GM21360 (cell line): ENCODE results near the gene SDC4.
"Not testable (repeated sequence)": the region's sequence is repeated elsewhere in the genome, so short reads cannot be mapped to it uniquely, and the experiment has no call there.

Experiments used
- ATAC-seq: cut with Tn5 transposase; IDR thresholded peaks from one replicate; pipeline ENCODE4 v1.9.1; 2021; ENCODE audit warnings: mild to moderate bottlenecking, moderate library complexity; ENCODE audit not compliant: unreplicated experiment

Gene SDC4

DNA sequence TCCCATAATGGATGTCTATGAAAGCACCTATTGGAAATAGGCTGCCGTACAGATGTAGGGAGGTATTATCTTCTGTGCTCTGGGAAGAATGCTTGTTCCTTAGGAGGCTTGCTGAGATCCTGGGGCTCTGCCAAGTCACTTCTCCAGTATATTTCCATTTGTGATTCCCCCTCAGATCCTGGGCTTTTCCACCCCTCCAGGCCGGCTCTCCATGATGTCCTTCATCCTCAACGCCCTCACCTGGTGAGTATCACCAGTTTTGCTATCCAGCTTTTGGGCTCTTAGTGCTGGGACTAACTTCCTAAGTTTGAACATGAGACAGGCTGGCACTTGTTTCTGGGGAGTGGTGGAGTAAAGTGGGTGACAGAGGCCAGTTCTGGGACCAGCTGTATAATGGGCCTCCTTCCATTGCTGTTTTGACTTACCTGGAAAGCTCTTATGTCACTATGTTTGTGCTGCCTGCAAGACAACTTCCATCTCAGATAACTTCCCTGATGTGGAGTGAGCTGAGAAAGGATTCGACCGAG lies 17.3 kb upstream of the SDC4 start:
- ATAC-seq = no peak

GRCh38 chr20:45363611-45364492 lies 15.6 kb upstream of the SDC4 start:
- no peak for ATAC-seq

GRCh38 chr20:45362804-45363610 lies 14.8 kb upstream of the SDC4 start, which contains the start of gene SYS1:
SYS1 (plus strand) TSS chr20:45363156; CDS start chr20:45363532, 376 bp downstream.
- peak; percentile 79 for ATAC-seq

GRCh38 chr20:45361793-45362192 lies 13.6 kb upstream of the SDC4 start:
- ATAC-seq = no peak

GRCh38 chr20:45359406-45360148 lies 11.4 kb upstream of the SDC4 start:
- ATAC-seq = no peak

DNA sequence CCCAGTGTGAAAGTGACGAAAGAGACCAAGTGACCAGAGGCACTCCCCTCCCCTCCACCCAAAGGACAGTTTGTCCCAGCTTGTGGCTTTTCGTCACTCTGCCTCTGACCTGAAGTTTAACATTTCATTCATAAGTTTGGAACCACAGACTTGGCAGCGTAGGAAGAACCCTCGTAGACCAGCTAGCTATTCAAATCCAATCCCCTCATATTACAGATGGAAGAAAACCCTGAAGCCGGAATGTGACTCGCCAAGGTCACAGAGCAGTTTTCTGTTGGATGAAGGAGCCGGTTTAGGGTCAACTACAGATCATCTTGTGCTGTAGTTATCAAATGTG lies 10.8 kb upstream of the SDC4 start:
- ATAC-seq = no peak

GRCh38 chr20:45358282-45359068 lies 10.3 kb upstream of the SDC4 start:
- ATAC-seq = no peak

DNA sequence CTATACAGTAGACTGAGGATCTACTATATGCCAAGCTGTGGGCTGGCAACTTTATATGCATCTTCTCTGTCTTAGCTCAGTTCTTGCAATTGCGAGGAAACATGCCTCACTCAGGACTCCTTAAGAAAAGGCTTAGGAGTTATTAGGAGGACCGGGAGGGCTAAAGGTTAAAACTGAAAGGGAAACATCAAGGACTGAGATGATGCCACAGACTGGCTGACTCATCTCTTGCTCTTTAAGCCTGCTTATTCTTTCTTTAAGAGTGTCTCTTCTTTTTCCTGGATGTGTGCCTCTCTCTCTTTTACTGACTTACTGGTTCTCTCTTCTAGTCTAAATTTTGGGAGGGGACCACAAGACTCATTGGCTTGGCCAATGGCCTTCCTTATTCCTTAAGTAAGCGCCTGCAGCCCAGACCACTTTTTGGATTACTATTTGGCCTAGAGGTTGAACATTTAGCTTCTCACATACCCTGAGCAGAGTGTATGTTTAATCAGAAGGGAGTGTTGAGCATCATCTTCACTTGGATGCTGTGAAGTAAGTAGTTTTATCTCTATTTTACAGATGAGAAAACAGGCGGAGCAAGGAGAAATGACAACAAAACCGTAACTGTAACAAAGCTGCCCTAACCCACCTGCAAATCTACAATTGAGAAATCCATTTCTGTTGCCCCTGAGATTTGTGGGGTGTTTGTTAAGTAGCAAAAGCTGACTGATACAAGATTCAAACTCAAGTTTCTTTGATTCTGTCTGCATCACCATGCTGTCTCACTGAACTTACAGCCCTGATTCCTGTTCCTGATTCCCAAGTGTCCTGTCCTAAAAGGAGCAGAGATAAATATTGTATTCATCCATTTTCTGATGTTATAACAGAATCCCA lies 7.2 kb upstream of the SDC4 start:
- no peak for ATAC-seq

- ATAC-seq = no peak
These were observed 6.4 kb upstream of the SDC4 start for GRCh38 chr20:45354423-45355208.

- ATAC-seq = no peak
These were observed 5.5 kb upstream of the SDC4 start for GRCh38 chr20:45353746-45354145.

DNA sequence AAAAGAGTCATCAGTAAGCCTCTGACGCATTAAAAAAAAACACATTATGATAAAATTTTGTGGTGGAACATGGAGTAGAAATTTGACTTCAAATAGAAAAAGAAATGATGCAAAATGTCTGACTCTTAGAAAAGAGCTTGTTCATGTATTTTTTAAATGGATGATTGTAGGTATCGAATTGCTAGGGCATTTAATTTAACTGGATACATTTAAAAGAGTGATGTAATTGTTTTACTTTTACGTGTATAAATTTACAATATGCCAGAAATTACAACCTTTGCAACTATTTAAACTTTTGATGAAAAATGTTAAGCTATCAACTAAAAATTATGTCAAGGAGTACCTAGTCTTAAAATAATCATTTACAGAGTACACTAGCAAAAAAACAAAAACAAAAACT lies 4.5 kb upstream of the SDC4 start:
- ATAC-seq = no peak

GRCh38 chr20:45350795-45351194 lies 2.6 kb upstream of the SDC4 start:
- not testable (repeated sequence) for ATAC-seq

- no peak for ATAC-seq
These were observed 2.0 kb upstream of the SDC4 start for GRCh38 chr20:45350217-45350616.

DNA sequence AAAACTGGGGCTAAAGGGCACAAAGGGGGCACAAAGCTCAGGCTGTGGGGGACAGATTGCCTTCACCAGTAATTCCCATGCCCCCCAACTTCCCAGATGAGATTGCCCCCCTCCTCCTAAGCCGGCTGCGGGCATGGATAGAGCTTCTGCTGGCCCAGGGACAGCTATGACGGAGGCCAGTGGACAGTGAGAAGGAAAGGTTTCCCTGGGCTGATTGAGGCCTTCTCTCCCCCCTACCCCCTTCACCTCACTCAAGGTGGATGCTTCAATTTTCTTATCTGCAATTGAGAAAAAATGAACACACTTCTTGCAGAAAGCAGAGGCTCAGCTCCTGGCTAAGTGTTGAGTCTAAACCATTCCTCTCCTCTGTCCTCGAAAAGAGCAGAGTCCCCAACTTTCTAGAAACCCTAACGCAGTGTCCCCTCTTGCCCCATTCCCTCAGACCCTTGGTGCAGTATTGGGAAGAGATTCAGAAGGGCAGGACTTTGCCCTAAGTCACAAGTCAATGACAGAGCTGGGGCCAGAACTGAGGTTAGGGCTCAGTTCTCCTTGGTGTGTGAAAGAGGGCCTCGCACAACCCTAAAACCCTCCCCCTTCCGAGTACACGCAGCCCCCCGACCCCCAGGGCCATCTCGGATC lies 808 bp downstream of the SDC4 start:
- no peak for ATAC-seq

- no peak for ATAC-seq
These were observed 1.4 kb downstream of the SDC4 start for GRCh38 chr20:45346851-45347250.

DNA sequence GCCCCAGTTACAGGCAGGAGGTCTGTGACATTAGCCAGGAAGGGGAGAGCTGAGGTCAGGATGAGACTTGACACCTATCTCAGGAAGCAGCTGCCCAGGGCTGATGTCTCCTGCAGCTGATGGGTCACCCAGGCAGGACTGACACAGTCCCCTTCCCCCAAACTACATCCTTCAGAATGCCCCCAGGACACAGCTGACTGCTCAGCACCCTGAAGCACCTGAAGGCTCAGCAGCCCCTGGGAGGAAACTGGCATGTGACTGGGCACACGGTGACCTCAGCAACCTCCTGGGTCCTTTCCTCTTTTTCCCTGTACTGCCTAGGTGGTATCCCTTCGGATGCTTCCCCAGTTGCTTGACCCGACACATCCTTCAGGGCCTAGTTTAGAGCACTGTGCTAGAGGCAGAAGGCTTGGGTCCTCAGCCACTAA lies 1.9 kb downstream of the SDC4 start:
- ATAC-seq = no peak

- no peak for ATAC-seq
These were observed 2.9 kb downstream of the SDC4 start for GRCh38 chr20:45345104-45345936.
